ENCODE results near the gene SLC30A7.

DNA sequence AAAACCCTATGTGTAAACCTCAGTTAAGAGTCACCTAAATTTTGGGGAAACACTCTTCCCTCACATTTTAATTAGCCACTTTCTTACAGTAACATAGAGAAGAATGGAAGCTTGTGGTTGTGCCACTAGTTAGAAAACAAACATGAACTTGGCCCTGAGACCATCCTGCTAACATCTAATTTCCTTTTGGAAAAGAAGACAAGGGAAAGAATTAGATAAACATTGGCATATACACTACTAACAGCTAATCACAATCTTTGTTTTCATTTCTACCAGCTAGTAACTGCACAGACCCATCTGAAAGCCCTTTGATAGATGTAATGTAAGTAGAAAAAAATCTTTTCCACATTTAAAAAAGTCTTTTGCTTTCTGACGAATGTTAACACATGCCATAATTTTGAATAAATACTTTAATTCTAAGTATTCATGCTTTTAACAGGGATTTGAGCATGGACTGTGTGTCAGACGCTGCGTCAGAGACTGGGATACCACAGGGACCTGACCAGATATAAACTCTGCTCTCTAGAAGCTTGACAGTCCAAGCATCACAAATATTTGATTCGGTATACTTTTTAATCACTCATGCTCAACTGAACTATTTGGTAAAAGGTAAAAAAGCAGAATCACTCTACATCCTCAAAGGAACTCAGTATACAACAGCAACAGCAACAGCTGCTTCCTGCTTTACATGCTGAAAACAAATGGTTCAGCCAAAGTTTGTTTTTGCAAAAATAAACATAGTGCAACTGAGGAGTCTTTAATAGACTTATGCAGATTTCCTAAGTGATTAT, 99.5 kb downstream of the SLC30A7 start:
- TF ChIP-seq, protein P1, sequence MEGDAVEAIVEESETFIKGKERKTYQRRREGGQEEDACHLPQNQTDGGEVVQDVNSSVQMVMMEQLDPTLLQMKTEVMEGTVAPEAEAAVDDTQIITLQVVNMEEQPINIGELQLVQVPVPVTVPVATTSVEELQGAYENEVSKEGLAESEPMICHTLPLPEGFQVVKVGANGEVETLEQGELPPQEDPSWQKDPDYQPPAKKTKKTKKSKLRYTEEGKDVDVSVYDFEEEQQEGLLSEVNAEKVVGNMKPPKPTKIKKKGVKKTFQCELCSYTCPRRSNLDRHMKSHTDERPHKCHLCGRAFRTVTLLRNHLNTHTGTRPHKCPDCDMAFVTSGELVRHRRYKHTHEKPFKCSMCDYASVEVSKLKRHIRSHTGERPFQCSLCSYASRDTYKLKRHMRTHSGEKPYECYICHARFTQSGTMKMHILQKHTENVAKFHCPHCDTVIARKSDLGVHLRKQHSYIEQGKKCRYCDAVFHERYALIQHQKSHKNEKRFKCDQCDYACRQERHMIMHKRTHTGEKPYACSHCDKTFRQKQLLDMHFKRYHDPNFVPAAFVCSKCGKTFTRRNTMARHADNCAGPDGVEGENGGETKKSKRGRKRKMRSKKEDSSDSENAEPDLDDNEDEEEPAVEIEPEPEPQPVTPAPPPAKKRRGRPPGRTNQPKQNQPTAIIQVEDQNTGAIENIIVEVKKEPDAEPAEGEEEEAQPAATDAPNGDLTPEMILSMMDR (conservative IDR thresholded peaks at IDR 0.05 in 1 of 2, IDR thresholded peaks at IDR 0.05 in 1 of 2; ENCODE audit: extremely low read depth in 1 of 2, insufficient read depth in 1 of 2, low read depth in 1 of 2, low read length in 2 of 2), result no peak
- no peak for TF ChIP-seq EZH2 (IDR thresholded peaks at IDR 0.05; ENCODE audit: borderline replicate concordance, low read length)

All from mammary epithelial cell (primary cell).